Neural progenitor cell (in vitro differentiated cells): Measurements from ENCODE around the gene NDRG4.

Source experiments
- CTCF ChIP-seq: fragments of 200-600 bp; sonication (generic); IDR thresholded peaks from 2 replicates; pipeline ENCODE4 v1.5.1; 2017; ENCODE audit warnings: antibody characterized with exemption, mild to moderate bottlenecking
- EZH2 ChIP-seq: fragments of 200-600 bp; sonication (generic); IDR thresholded peaks from 2 replicates; pipeline ENCODE4 v1.6.1; 2017; ENCODE audit warnings: antibody characterized with exemption, mild to moderate bottlenecking, moderate library complexity
- EZH2phosphoT487 ChIP-seq: fragments of 200-600 bp; sonication (generic); IDR thresholded peaks from 2 replicates; pipeline ENCODE4 v1.6.1; 2017; ENCODE audit warnings: antibody characterized with exemption

GRCh38 chr16:58543685-58544084 is 43.7 kb downstream of the NDRG4 start:
- TF ChIP-seq CTCF (no peak), EZH2phosphoT487 (no peak), EZH2 (no peak)
